Hematopoietic multipotent progenitor cell treated with erythropoietin and hydrocortisone succinate and interleukin-3 and kit ligand, for 15 days (in vitro differentiated cells): ENCODE measurements around the gene SLC7A10.
"Not testable (repeated sequence)": the region's sequence is repeated elsewhere in the genome, so short reads cannot be mapped to it uniquely, and the experiment has no call there.

Experiments used
- DNase-seq: peaks from one replicate; pipeline ENCODE4 v3.0.0-alpha.2; 2015; ENCODE audit warnings: low spot score

The SLC7A10 gene

DNA sequence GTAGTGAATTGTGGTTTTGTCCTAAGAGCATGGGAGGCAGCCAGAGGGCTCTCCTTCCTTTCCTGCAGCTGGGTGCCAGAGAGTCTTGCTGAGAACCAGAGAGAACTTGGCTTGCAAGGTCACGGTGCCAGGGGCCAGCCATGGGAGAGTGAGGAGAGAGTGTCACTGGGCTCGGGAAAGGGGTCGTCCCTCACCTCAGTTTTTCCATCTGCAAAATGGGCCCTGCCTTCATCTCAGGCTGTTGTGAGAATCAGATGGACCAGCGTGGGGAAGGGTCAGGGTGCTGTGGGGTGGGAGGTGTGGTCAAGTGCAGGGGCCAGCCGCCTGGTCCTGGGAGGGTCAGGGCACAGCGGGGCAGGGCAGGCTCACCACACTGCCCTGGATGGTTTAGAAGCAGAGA is 24.2 kb downstream of the SLC7A10 start:
- no peak for DNase-seq

- DNase-seq: no peak
Measured at GRCh38 chr19:33199441-33200265, 26.0 kb downstream of the SLC7A10 start.

- no peak for DNase-seq
Measured at GRCh38 chr19:33198169-33198568, 27.5 kb downstream of the SLC7A10 start.

GRCh38 chr19:33197591-33198000 is 28.1 kb downstream of the SLC7A10 start:
- no peak for DNase-seq

DNA sequence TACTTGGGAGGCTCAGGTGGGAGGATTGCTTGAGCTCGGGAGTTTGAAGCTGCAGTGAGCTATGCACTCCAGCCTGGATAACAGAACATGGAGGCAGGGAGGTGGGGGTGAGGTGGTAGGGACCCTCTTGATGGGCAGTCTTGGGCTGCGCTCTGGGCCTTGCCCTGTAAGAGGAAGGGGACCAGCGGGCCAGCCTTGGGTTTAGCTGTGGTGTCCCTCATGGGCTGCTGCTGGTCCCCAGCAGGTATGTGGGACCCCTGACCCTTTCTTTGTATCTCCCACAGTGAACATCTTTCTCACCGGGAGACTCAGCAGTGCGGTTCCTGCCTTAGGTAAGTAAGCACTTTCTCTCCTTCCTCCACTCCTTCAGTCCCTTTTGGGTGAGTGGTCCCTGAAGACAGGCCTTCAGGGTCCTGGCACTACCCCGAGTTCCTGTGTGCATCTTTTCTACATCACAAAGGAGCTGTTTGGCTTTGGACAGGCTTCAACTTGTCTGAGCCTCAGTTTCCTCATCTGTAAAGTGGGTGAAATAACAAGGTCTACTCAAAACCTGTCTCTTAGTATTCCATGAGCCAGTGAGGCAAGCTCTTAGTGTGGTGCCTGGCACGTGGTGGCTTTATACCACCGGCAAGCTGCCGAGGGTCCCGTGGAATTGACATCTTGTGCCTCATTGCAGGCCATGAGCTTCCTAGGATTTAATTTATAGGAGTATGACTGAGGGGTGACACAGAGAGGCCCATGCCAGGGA is 29.0 kb downstream of the SLC7A10 start:
- DNase-seq: no peak

- no peak for DNase-seq
Measured at GRCh38 chr19:33195645-33196347, 29.9 kb downstream of the SLC7A10 start.

- no peak for DNase-seq
Measured at GRCh38 chr19:33194886-33195644, 30.6 kb downstream of the SLC7A10 start.

GRCh38 chr19:33194532-33194885 is 31.1 kb downstream of the SLC7A10 start:
- no peak for DNase-seq

DNA sequence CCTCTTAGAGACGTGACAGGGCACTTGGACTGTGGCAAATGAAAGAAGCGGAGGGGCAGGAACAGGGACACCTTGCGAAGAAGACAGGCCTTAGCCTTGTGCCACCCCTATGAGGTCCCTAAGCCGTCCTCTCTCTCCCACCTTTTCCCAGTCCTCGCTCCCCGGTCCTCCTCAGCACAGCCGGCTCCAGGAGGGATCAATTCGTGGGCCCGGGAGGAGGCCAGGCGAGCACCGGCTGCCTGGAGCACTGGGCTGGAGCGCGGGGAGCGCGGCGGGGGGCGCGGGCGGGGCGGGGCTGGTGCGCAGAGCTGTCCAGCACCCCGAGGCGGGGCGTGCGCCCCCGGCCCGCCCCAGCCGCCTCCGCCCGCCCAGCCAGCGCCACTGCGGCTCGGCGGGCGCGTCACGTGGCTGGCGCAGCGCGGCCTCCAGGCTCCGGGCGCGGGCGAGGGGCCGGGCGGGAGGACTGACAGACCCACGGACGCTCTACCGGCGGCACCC is 31.7 kb downstream of the SLC7A10 start, which contains the start of gene LRP3:
Gene LRP3 (plus strand): TSS at position 466 of the 498 bp plus-strand sequence. CDS start 456 bp downstream, outside the sequence.
- DNase-seq: no peak

GRCh38 chr19:33193269-33193864 is 32.3 kb downstream of the SLC7A10 start:
- no peak for DNase-seq

- DNase-seq: no peak
Measured at GRCh38 chr19:33192010-33192409, 33.6 kb downstream of the SLC7A10 start.

DNA sequence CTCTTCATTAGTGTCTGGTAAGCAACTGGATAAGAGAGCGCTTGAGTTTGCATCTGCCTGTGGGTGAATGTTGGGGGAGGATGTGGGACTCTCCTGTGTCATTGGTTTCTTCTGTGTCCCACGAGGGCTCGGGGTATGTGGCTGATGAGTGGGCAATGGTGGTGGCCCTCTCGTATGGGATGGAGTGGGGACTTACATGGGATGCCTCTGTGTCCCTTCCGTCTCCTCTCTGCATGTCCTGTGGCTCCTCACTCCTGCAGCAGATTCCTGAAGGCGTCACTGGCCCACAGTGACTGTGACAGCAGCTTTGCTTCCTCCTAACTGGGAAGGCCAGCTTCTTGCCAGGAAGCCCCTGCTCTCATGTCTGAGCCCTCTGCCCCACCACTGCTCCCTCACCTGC is 34.1 kb downstream of the SLC7A10 start:
- DNase-seq: no peak

DNA sequence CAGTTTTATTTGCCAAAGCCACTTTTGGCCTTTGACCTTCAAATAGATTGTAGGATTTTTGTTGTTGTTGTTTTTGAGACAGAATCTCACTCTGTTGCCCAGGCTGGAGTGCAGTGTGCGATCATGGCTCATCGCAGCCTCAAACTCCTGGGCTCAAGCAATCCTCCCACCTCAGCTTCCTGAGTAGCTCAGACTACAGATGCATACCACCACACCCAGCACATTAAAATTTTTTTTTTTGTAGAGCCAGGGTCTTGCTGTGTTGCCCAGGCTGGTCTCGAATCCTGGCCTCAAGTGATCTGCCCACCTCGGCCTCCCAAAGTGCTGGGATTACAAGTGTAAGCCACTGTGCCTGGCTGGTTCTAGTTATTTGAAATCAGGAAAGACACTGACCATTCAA is 34.6 kb downstream of the SLC7A10 start:
- DNase-seq: not testable (repeated sequence)

- DNase-seq: no peak
Measured at GRCh38 chr19:33189453-33189852, 36.2 kb downstream of the SLC7A10 start.

GRCh38 chr19:33187183-33187540 is 38.5 kb downstream of the SLC7A10 start:
- no peak for DNase-seq

GRCh38 chr19:33186431-33187182 is 39.0 kb downstream of the SLC7A10 start:
- DNase-seq: no peak

- no peak for DNase-seq
Measured at GRCh38 chr19:33177417-33177979, 48.2 kb downstream of the SLC7A10 start.

- DNase-seq: peak; percentile 96
Measured at GRCh38 chr19:33176670-33177416, 48.8 kb downstream of the SLC7A10 start.

DNA sequence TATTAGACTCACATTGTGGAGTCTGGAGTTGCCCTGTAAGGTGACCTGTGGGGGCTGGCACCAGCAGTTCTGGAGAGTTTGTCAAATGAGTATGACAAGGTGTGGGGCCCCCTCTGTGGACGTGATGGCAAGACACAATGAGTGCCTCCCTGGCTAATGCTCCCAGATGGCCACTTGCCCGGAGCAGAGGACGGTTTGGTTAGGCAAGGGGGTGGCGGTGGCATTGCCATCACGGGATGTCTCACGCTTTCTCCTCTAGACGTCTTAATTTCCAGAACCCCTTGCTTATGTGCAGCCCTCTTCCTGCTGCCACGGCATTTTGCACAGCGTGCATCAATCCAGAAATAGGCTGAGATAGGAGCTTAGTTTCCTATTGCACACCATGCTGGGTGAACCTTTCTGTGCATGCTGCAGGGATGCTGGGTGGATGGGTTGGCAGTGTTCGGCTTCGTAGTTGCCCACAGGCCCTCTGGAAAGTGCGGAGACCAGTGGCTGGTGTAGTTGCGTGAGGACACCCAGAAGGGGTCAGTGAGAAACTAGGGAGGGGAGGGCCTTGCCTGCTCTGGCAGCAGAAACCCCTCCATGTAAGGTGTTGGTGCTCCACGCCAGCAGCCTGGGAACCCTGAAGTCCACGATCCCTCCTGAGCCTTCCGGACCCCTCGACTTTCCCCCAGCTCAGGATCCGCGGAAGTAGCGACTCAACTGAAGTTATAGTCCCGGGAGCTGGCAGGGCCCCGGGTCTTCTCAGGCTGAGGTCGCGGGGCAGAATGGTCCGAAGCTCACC is 49.6 kb downstream of the SLC7A10 start:
- no peak for DNase-seq
